Measurements from ENCODE around the gene MAS1L.

The MAS1L gene

GRCh38 chr6:29510202-29510601 lies 22.4 kb upstream of the MAS1L start:
- DNase-seq (ENCODE audit: low spot score) = peak; percentile 37

GRCh38 chr6:29509711-29510110 lies 22.0 kb upstream of the MAS1L start:
- DNase-seq (ENCODE audit: low spot score) = no peak

- DNase-seq (ENCODE audit: low spot score) = no peak
Measured at GRCh38 chr6:29509239-29509638, 21.5 kb upstream of the MAS1L start.

- DNase-seq (ENCODE audit: low spot score) = no peak
Measured at GRCh38 chr6:29507319-29507718, 19.6 kb upstream of the MAS1L start.

- no peak for DNase-seq (ENCODE audit: low spot score)
Measured at GRCh38 chr6:29506446-29507067, 18.8 kb upstream of the MAS1L start.

GRCh38 chr6:29505808-29506207 lies 18.1 kb upstream of the MAS1L start:
- no peak for DNase-seq (ENCODE audit: low spot score)

GRCh38 chr6:29504961-29505360 lies 17.2 kb upstream of the MAS1L start:
- no peak for DNase-seq (ENCODE audit: low spot score)

- no peak for DNase-seq (ENCODE audit: low spot score)
Measured at GRCh38 chr6:29502597-29502996, 14.8 kb upstream of the MAS1L start.

GRCh38 chr6:29502181-29502580 lies 14.4 kb upstream of the MAS1L start:
- DNase-seq (ENCODE audit: low spot score) = no peak

GRCh38 chr6:29501106-29501505 lies 13.3 kb upstream of the MAS1L start:
- no peak for DNase-seq (ENCODE audit: low spot score)

GRCh38 chr6:29500594-29500993 lies 12.8 kb upstream of the MAS1L start:
- no peak for DNase-seq (ENCODE audit: low spot score)

- no peak for DNase-seq (ENCODE audit: low spot score)
Measured at GRCh38 chr6:29499704-29500103, 11.9 kb upstream of the MAS1L start.

GRCh38 chr6:29496961-29497360 lies 9.2 kb upstream of the MAS1L start:
- no peak for DNase-seq (ENCODE audit: low spot score)

- DNase-seq (ENCODE audit: low spot score) = no peak
Measured at GRCh38 chr6:29495571-29495970, 7.8 kb upstream of the MAS1L start.

GRCh38 chr6:29494131-29494530 lies 6.4 kb upstream of the MAS1L start:
- DNase-seq (ENCODE audit: low spot score) = no peak

GRCh38 chr6:29493261-29493660 lies 5.5 kb upstream of the MAS1L start:
- no peak for DNase-seq (ENCODE audit: low spot score)

GRCh38 chr6:29491574-29491973 lies 3.8 kb upstream of the MAS1L start:
- no peak for DNase-seq (ENCODE audit: low spot score)

GRCh38 chr6:29490552-29490951 lies 2.8 kb upstream of the MAS1L start:
- no peak for DNase-seq (ENCODE audit: low spot score)

- no peak for DNase-seq (ENCODE audit: low spot score)
Measured at GRCh38 chr6:29490055-29490454, 2.3 kb upstream of the MAS1L start.

- DNase-seq (ENCODE audit: low spot score) = no peak
Measured at GRCh38 chr6:29489286-29489685, 1.5 kb upstream of the MAS1L start.

- DNase-seq (ENCODE audit: low spot score) = no peak
Measured at GRCh38 chr6:29488874-29489273, 1.1 kb upstream of the MAS1L start.

GRCh38 chr6:29487131-29487530 lies 625 bp downstream of the MAS1L start:
- DNase-seq (ENCODE audit: low spot score) = no peak

- DNase-seq (ENCODE audit: low spot score) = no peak
Measured at GRCh38 chr6:29486577-29486976, 1.2 kb downstream of the MAS1L start.

- no peak for DNase-seq (ENCODE audit: low spot score)
Measured at GRCh38 chr6:29483735-29484134, 4.0 kb downstream of the MAS1L start.

GRCh38 chr6:29483186-29483585 lies 4.6 kb downstream of the MAS1L start:
- no peak for DNase-seq (ENCODE audit: low spot score)

Data from iPS-NIHi11 (cell line).